GM12878 (cell line): Measurements from ENCODE around the gene SCAMP5. TPM values are rescaled to one million over a fixed set of nuclear protein-coding genes. Genes with fewer than 3 reads are reported as not detected.

ENCODE experiments used
- ASH2L ChIP-seq: fragments of 300-600, 200-600 bp; sonication (generic); IDR thresholded peaks from 2 replicates; pipeline ENCODE4 v1.6.1; 2017; ENCODE audit warnings: low read depth, mild to moderate bottlenecking, borderline replicate concordance
- BCL11A ChIP-seq: IDR thresholded peaks from 2 replicates; pipeline ENCODE4 v1.6.1; 2011; ENCODE audit warnings: low read depth, low read length
- CHD2 ChIP-seq: IDR thresholded peaks from 2 replicates; pipeline ENCODE4 v1.6.1; 2011; ENCODE audit warnings: low read depth, low read length, improper control_type of control experiment, borderline replicate concordance
- DPF2 ChIP-seq: fragments of 450-650 bp; IDR thresholded peaks from 2 replicates; pipeline ENCODE4 v1.6.1; 2017; ENCODE audit warnings: mild to moderate bottlenecking
- NR2F1 ChIP-seq: fragments of 450-650 bp; conservative IDR thresholded peaks from 2 replicates; pipeline ENCODE4 v1.6.1; 2017; ENCODE audit warnings: mild to moderate bottlenecking
- NRF1 ChIP-seq: conservative IDR thresholded peaks from 2 replicates; pipeline ENCODE4 v1.6.1; 2011; ENCODE audit warnings: mild to moderate bottlenecking, low read depth, low read length, improper control_type of control experiment
- POLR2AphosphoS5 ChIP-seq: IDR thresholded peaks from 2 replicates; pipeline ENCODE4 v1.6.1; 2011; ENCODE audit warnings: mild to moderate bottlenecking, low read length, inconsistent platforms
- RCOR1 ChIP-seq: conservative IDR thresholded peaks from 2 replicates; pipeline ENCODE4 v1.6.1; 2012; ENCODE audit warnings: low read depth, low read length, improper control_type of control experiment
- SMAD5 ChIP-seq: IDR thresholded peaks from 2 replicates; pipeline ENCODE4 v1.6.1; 2016; ENCODE audit warnings: antibody characterized with exemption, low read depth
- SUZ12 ChIP-seq: fragments of 200-600 bp; sonication (generic); IDR thresholded peaks from one replicate; pipeline ENCODE4 v1.6.1; 2018; ENCODE audit warnings: antibody characterized with exemption, mild to moderate bottlenecking; ENCODE audit not compliant: unreplicated experiment
- ZNF384 ChIP-seq: IDR thresholded peaks from 2 replicates; pipeline ENCODE4 v1.6.1; 2012; ENCODE audit warnings: low read depth, mild to moderate bottlenecking, low read length, improper control_type of control experiment, borderline replicate concordance
- polyA plus RNA-seq, 11 experiments: library from polyadenylated mRNA; depleted of rRNA in 4 of 11; unstranded in 6 of 11; stranded (reverse) in 5 of 11; fragments of >200 nt; fragmentation: Nextera tagmentation in 4 of 11; fragmentation: Illumina TruSeq in 1 of 11; extraction: Ambion mirVana in 4 of 11; extraction: Trizol in 1 of 11; gene quantifications; 1 replicate in 1 of 11; 2 replicates in 10 of 11; pipeline versions ENCODE4 v1.2.1 to v1.2.3, GENCODE V29; 2011 to 2016; ENCODE audit warnings: inconsistent platforms in 2 of 11, missing spikeins in 2 of 11, low read depth in 1 of 11
- total RNA-seq, 4 experiments: library from RNA; depleted of rRNA in 3 of 4; stranded (reverse); fragments of >200 nt in 3 of 4; fragmentation: Illumina TruSeq in 1 of 4; extraction: Trizol in 1 of 4; gene quantifications; 2 replicates each; pipeline versions ENCODE4 v1.2.1 to v1.2.3, GENCODE V29; 2013 to 2021
- TF ChIP-seq, protein P1 (sequence below): IDR thresholded peaks from 2 replicates; pipeline ENCODE4 v1.6.1; 2011; ENCODE audit warnings: borderline replicate concordance, low read depth, mild to moderate bottlenecking, moderate library complexity, mixed read lengths, low read length; ENCODE audit not compliant: insufficient read depth; ENCODE audit errors: extremely low read length
- TF ChIP-seq, protein P2 (sequence below): fragments of 150-350 bp; IDR thresholded peaks from 2 replicates; pipeline ENCODE4 v1.6.1; 2014; ENCODE audit warnings: mild to moderate bottlenecking, low read depth, low read length

The SCAMP5 gene
- total and polyA plus RNA-seq, 10 of the 15 experiments (the other 5 are each of a cell fraction or from before 2014, with no cell fraction given), result 1.6 to 41.6 (median 16.9) TPM

- TF ChIP-seq, protein P1, sequence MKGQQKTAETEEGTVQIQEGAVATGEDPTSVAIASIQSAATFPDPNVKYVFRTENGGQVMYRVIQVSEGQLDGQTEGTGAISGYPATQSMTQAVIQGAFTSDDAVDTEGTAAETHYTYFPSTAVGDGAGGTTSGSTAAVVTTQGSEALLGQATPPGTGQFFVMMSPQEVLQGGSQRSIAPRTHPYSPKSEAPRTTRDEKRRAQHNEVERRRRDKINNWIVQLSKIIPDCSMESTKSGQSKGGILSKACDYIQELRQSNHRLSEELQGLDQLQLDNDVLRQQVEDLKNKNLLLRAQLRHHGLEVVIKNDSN, result peak; percentile 83
- no peak; the same call in 1 of the 2 replicates for TF ChIP-seq ASH2L
- no peak for TF ChIP-seq CHD2
- TF ChIP-seq RCOR1, result no peak
- no peak for TF ChIP-seq NR2F1
- 0 out of 2 replicates have a peak, but pooled peaks have one; percentile 31 for TF ChIP-seq DPF2
- peak; percentile 21 for TF ChIP-seq SMAD5
- TF ChIP-seq, protein P2, sequence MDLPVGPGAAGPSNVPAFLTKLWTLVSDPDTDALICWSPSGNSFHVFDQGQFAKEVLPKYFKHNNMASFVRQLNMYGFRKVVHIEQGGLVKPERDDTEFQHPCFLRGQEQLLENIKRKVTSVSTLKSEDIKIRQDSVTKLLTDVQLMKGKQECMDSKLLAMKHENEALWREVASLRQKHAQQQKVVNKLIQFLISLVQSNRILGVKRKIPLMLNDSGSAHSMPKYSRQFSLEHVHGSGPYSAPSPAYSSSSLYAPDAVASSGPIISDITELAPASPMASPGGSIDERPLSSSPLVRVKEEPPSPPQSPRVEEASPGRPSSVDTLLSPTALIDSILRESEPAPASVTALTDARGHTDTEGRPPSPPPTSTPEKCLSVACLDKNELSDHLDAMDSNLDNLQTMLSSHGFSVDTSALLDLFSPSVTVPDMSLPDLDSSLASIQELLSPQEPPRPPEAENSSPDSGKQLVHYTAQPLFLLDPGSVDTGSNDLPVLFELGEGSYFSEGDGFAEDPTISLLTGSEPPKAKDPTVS, result no peak
- TF ChIP-seq BCL11A, result peak; percentile 9; the same call in 1 of the 2 replicates
- TF ChIP-seq SUZ12, result no peak
- no peak for TF ChIP-seq NRF1
- peak; percentile 83 for TF ChIP-seq POLR2AphosphoS5
- no peak for TF ChIP-seq ZNF384
Observed at GRCh38 chr15:75043509-75044257, 48.3 kb downstream of the SCAMP5 start (continued).
